SK-MEL-5 (cell line): Measurements from ENCODE around the gene TMX3. TPM values are rescaled to one million over a fixed set of nuclear protein-coding genes. Genes with fewer than 3 reads are reported as not detected.
A peak's percentile ranks its signal among the peaks of the same experiment; 100 is the strongest.

Experiments used
- DNase-seq: peaks from one replicate; pipeline ENCODE4 v3.0.0-alpha.2; 2016; ENCODE audit warnings: low read depth, low spot score
- in situ Hi-C: cut with HindIII; loops from 2 replicates; pipeline ENCODE4 v1.10.0; 2016; ENCODE audit warnings: low sequenced_read_pairs, high pct_unique_total_duplicates, low pct_unique_long_range_greater_than_20kb
- total RNA-seq: library from RNA; depleted of rRNA; stranded (reverse); fragments of >200 nt; shearing (Covaris generic); gene quantifications from 2 replicates; pipeline ENCODE4 v1.2.3, GENCODE V29; 2014

TMX3 gene
- total RNA-seq, 1 experiment from 2014 or later: 34.9 TPM

DNA sequence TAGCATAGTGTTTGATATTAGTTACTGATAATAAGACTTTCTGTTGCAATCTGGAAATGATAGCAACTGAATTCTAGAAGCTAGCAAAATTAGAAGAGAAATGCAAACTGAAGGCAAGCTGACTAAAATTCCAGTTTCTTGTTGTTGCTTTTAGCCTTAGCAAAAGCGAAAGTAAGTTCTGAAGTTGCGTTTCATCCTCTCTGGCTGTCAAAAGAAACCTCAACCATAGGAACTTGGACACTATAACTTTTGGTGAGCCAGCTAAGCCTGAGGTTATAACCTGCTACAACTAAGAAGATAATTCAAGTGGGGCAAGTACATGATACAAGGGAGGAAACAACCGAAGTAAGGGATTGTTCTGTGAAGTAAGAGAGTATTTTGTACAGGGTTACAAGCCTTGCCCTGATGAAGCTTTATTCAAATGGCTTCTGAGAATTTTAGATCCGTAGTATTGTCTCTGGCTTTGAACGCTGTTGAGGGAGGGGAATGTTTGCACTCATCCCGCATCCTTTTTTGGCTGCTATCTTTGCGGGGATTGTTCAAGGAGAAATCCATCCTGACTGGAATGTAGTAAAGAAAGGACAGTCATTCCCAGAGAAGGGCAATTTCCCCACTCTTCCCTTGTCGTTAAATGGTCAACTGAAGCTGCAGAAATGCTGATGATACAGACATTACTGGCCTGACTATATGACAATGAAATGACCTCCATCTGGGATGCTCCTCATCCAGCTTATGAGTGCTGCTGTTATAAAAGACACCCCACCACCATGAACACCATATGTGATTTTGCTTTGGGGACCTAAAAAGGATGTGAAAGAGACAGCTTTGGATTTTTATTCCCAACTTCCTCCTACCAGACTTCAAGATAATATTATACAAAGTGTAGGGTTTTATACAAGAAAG, 7.0 kb upstream of the TMX3 start:
- DNase-seq: no peak
- in situ Hi-C loops: no loop called here

DNA sequence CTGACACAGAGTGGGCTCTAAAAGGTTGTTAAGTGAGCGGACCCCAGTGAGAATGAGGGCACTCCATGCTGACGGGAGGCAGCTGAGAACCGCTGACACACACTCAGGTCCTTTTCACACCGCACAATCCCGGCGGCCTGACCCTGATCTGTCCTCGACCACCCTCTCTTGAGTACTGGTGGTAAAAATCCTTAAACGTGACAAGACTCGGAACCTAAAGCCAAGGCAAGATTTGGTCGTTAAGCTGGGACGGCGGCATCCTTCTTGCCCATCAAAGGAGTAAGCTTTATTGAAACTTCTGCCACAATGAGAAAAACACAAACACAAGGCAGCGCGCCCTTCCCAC, 569 bp downstream of the TMX3 start:
- peak; percentile 1 for DNase-seq
- in situ Hi-C loops: no loop called here

DNA sequence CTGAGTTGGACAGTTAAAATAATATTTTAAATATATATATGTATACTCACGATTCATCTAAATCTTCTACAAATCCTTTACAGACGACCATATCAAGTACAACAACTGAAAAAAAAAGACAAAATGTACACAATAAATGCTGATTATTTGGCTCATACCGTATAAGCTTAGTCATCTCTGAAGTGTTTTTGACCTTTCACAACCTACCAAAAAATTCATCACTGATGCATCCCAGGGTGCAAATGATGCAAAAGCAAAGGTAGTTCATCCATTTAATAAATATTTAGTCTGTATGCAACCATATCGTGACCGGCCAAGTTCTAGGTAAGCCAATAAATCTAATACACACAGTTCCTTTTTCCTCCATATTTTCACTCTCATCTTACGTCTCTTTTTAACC, 1.1 kb downstream of the TMX3 start:
- in situ Hi-C loops: no loop called here
- no peak for DNase-seq

GRCh38 chr18:68713131-68713530, 1.8 kb downstream of the TMX3 start:
- in situ Hi-C loops: no loop called here
- no peak for DNase-seq

GRCh38 chr18:68707646-68708045, 7.3 kb downstream of the TMX3 start:
- in situ Hi-C loops: no loop called here
- no peak for DNase-seq

DNA sequence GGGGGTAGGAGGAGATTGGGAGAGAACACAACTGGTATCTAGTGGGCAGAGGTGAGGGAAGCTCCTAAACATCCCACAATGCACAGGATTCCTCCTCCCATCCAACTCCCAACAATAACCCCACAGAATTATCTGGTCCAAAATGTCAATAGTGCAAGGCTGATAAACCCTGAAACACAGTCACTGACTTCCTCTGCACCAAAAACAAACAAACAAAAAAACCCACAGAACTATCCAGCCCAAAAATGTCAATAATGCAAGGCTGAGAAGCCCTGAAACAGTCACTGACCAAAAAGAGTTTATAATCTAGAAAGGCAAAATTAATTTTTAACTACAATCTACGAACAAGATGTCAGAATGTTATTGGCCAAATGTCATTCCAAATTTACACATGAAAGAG, 9.8 kb downstream of the TMX3 start:
- in situ Hi-C loops: no loop called here
- DNase-seq: no peak

DNA sequence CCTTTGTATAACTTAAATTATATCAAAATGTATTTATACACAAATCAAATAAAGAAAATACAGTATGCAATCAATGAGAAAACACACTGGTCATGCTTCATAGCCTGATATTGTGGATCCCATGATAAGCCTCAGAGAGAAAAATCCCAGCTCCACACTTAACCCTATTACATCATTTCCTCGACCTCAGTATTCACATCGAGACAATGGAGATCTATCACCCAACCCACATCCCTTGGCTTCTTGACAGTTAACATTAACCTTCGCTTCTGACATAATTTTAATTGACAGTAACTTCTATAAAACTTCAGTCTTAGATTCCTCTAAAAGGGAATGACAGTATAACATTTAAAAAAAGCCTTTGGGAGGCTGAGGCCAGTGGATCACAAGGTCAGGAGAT, 11.6 kb downstream of the TMX3 start:
- DNase-seq: peak; percentile 15
- in situ Hi-C loops: no loop called here

DNA sequence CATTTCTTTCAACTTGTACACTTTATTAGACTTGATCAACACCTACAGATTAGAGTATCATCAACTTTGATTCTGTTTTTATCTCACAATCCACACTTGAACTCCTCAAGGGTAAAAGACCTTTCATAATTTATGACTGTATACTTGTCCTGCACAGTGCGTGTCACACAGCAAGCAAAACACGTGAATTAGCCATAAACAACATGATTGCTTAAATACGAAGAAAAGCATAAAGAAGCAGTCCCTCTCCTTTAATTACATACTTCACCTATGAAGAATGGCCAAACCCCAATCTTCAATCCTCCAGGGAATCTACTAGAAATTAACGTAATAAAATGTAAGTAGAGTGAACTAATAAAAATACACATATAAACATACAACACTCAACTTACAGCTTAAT, 13.6 kb downstream of the TMX3 start:
- no peak for DNase-seq
- in situ Hi-C loops: no loop called here

DNA sequence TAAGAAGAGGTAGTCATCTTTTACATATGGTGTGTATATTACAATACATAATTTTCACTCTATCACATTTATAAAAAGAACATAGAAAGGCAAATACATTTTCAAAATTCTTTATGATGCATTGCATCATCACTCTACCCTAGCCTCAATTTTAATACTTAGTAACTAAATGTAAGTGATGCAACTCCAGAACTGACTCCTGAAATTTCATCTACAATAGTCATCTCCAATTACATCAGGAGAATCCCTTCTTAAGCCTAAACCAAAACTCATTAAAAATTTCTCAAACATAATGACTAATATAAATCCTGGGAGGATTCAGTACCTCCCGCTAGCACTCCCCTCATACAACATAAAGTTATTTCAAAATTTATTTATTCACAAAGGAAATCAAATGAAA, 15.9 kb downstream of the TMX3 start:
- DNase-seq: no peak
- in situ Hi-C loops: no loop called here

- no peak for DNase-seq
- in situ Hi-C loops: no loop called here
Observed at GRCh38 chr18:68696937-68697336, 18.0 kb downstream of the TMX3 start.

DNA sequence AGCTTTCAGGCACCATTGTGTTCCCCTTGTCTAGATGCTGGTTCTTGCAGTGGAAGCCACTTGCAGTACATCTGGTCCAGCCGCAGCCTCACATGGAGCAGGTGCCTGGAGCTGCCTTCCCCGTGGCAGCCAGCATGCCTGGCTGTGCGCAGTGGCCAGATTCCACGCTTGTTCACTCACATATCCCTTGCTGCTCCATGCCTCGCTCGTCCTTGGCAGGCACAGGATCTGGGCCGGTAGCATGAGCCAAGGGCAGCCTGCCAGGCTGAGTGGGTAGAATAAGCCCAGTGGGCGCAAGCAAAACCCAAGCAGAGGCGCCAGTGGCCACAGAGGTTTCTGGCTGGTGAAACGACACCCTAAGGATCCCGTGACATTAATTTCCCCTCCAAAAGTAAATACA, 20.6 kb downstream of the TMX3 start:
- in situ Hi-C loops: no loop called here
- DNase-seq: no peak

DNA sequence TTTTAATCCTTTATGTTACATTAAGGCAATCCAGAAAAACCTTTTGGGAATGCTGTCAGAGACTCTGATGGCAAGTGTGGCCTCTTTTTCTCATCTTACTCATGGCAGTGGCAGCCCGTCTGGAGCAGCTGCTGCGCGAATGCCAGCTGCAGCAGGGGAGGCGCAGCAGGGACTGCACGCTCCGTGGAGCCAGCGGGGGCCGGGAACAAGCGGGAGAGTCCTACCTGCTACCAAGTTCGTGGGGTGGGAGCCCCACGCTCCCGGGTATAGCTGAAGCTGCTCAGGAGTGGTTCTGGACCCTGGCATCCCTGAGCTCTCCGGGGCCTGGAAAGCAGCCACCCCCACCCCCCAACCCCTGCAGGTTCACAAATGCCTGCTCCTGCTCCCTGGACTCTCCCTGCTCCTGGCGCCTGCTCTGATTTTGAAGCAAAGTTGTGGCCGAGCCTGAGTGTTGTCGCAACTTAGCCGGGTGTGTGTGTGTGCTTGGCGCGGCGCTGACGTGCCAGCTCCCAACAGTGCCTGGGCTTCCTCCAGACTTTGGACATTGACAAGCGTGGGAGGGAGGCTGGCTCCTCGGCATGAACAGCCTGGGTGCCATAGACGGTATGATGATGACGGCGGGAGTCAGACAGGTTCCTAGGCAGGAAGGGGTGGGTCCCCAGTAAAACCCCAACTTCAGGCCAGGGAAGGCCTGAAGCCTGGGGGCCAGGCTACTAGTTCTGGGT, 21.7 kb downstream of the TMX3 start:
- DNase-seq: no peak
- in situ Hi-C loops: no loop called here

- no peak for DNase-seq
Observed at GRCh38 chr18:68679528-68679927, 35.4 kb downstream of the TMX3 start.

DNA sequence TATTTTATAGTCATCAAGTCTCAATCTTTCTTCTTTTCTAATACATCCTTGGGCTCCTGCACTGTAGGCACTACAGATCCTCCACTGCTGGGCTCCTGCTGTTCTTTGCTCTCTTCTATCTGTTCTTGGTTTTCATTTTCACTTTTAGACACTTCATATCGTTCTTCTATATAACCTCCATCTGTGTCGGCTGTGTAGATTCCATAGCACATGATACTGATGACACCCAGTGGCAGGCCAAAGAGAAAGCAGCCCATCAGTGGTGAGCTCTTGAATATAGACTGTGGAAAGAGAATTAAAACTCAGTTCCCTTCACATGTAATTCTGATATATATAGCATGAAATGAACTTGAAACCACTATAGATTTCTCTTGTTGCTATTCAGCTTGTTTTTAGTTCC, 38.0 kb downstream of the TMX3 start:
- DNase-seq: peak; percentile 49
- in situ Hi-C loops: no loop called here

More at GRCh38 chr18:68679528-68679927, 35.4 kb downstream of the TMX3 start:
- in situ Hi-C loops: no loop called here

DNA sequence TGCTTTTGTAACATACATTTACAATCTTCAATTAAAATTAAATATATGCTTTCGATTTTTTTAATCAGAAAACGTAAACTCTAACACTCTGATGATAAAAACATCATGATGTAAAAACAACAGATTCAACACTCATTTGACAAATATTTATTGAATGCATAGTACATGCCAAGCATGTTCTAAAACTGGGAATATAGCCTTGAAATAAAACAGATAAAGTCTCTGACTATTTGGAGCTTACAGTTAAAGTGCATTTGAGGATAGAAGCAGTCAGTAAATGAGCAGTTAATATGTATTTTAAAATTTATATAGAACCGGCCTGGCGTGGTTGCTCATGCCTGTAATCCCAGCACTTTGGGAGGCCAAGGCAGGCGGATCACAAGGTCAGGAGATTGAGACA, 47.8 kb downstream of the TMX3 start:
- in situ Hi-C loops: no loop called here
- no peak for DNase-seq

- DNase-seq: no peak
- in situ Hi-C loops: no loop called here
Observed at GRCh38 chr18:68666381-68666780, 48.5 kb downstream of the TMX3 start.

DNA sequence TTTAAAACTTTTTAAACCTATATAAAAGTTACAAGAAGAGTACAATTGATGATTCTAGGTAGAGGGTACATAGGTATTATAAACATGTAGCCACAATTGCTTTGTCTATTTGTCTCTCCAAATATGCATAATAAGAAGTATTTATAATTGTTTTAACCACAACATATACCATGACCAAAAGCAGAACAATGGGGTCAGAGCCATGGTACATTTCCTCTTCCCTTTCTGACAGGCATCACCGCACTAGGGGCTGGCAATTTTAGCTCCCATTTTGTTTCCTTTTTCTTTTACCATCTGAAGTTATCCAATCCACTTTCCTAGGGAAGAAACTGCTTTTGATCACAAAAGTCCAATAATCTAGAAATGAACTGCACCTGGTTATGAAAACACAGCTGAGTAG, 49.3 kb downstream of the TMX3 start:
- DNase-seq: no peak
- in situ Hi-C loops: no loop called here

DNA sequence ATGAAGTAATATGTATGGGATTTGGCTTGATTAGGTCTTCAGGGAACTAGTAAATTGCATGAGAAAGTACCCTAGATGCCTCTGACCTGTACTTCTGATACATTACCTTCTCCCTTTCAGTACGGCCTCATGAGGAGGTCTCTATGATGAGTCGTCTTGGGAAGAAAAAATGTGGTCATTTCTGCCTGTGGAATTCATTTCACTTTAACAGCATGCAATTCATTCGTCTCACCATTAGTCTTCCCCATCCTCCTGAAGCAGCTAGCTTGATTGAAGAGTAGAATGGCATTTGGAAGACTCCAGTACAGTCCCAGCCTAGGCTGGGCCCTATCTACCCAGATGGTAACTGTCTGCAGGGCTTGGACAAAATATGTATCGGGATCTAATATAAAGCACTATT, 52.2 kb downstream of the TMX3 start:
- in situ Hi-C loops: no loop called here
- peak; percentile 44 for DNase-seq
